Keratinocyte (primary cell): ENCODE data around the gene IP6K2. TPM values are rescaled to one million over a fixed set of nuclear protein-coding genes. Genes with fewer than 3 reads are reported as not detected.

ENCODE experiments used
- DNase-seq: peaks from one replicate; pipeline ENCODE4 v3.0.0-alpha.2; 2011; ENCODE audit warnings: low read depth, missing footprints, low spot score
- FAIRE-seq: peaks from 2 replicates; lab custom pipeline; 2011; peaks lifted over from hg19 to GRCh38; lab: Jason Lieb, UNC
- H2AFZ ChIP-seq: 2 replicates; pipeline ENCODE4 v1.6.0; 2012; ENCODE audit warnings: low read length, control low read depth, inconsistent platforms; ENCODE audit not compliant: control insufficient read depth
- H3K27ac ChIP-seq: 2 replicates; pipeline ENCODE4 v1.5.1; 2011; ENCODE audit warnings: low read length; ENCODE audit not compliant: control insufficient read depth, insufficient read depth
- H3K27me3 ChIP-seq: 3 replicates; pipeline ENCODE4 v1.6.0; 2011; ENCODE audit warnings: low read length; ENCODE audit not compliant: control insufficient read depth, insufficient read depth; ENCODE audit errors: extremely low read depth
- H3K36me3 ChIP-seq, 2 experiments: 2 replicates in 1 of 2; 3 replicates in 1 of 2; pipeline ENCODE4 v1.5.1; 2011; ENCODE audit warnings: low read length in 2 of 2, mild to moderate bottlenecking in 1 of 2; ENCODE audit not compliant: control insufficient read depth in 2 of 2, insufficient read depth in 2 of 2; ENCODE audit errors: extremely low read depth in 1 of 2
- H3K4me1 ChIP-seq: 3 replicates; pipeline ENCODE4 v1.5.1; 2011; ENCODE audit warnings: low read length; ENCODE audit not compliant: control insufficient read depth, insufficient read depth; ENCODE audit errors: extremely low read depth
- H3K4me2 ChIP-seq: 3 replicates; pipeline ENCODE4 v1.6.0; 2011; ENCODE audit warnings: low read depth, low read length; ENCODE audit not compliant: control insufficient read depth, insufficient read depth; ENCODE audit errors: extremely low read depth
- H3K4me3 ChIP-seq, 3 experiments: fragments of 200-600 bp in 1 of 3; sonication (generic) in 1 of 3; 2 replicates in 2 of 3; 3 replicates in 1 of 3; pipeline ENCODE4 v1.5.1; 2011 to 2016; ENCODE audit warnings: low read length in 3 of 3, mild to moderate bottlenecking in 3 of 3, control low read depth in 2 of 3, inconsistent platforms in 1 of 3, low read depth in 1 of 3, mixed read lengths in 1 of 3, mixed run types in 1 of 3, moderate library complexity in 1 of 3; ENCODE audit not compliant: control insufficient read depth in 2 of 3, insufficient read depth in 2 of 3; ENCODE audit errors: extremely low read depth in 1 of 3
- H3K79me2 ChIP-seq: 2 replicates; pipeline ENCODE4 v1.6.0; 2012; ENCODE audit warnings: low read length; ENCODE audit not compliant: control insufficient read depth, insufficient read depth
- H3K9ac ChIP-seq: 3 replicates; pipeline ENCODE4 v1.6.0; 2011; ENCODE audit warnings: low read length; ENCODE audit not compliant: control insufficient read depth, insufficient read depth; ENCODE audit errors: extremely low read depth
- H3K9me1 ChIP-seq: 3 replicates; pipeline ENCODE4 v1.6.0; 2011; ENCODE audit warnings: low read length; ENCODE audit not compliant: control insufficient read depth, insufficient read depth; ENCODE audit errors: extremely low read depth
- H3K9me3 ChIP-seq: 2 replicates; pipeline ENCODE4 v1.5.1; 2012; ENCODE audit warnings: low read depth, low read length; ENCODE audit not compliant: control insufficient read depth
- H4K20me1 ChIP-seq: 3 replicates; pipeline ENCODE4 v1.6.0; 2011; ENCODE audit warnings: low read length; ENCODE audit not compliant: control insufficient read depth, insufficient read depth; ENCODE audit errors: extremely low read depth
- EZH2 ChIP-seq: IDR thresholded peaks from one replicate; pipeline ENCODE4 v1.6.1; 2012; ENCODE audit warnings: inconsistent platforms, mild to moderate bottlenecking, low read length, moderate library complexity
- dilution Hi-C: fragments of 300-500 bp; cut with MboI; formaldehyde crosslinking; loops from one replicate; pipeline ENCODE4 v1.7.0; 2020; ENCODE audit warnings: low sequenced_read_pairs; ENCODE audit not compliant: extremely low pct_ligation_motif_present
- polyA plus RNA-seq, 5 experiments: library from polyadenylated mRNA; depleted of rRNA in 3 of 5; stranded (reverse) in 3 of 5; stranded (forward) in 1 of 5; unstranded in 1 of 5; fragments of >200 nt; gene quantifications; 1 replicate in 1 of 5; 2 replicates in 3 of 5; 3 replicates in 1 of 5; pipeline versions ENCODE4 v1.2.1 to v1.2.3, GENCODE V29; 2011 to 2012; ENCODE audit warnings: missing spikeins in 2 of 5, low read depth in 1 of 5, low replicate concordance in 1 of 5
- TF ChIP-seq, protein P1 (sequence below), 3 experiments: IDR thresholded peaks in 1 of 3; conservative IDR thresholded peaks in 1 of 3; optimal IDR thresholded peaks in 1 of 3; 2 replicates in 2 of 3; 3 replicates in 1 of 3; pipeline versions ENCODE3 to v1.5.1; 2011; ENCODE audit warnings: low read length in 3 of 3, mild to moderate bottlenecking in 3 of 3, moderate library complexity in 2 of 3, control low read depth in 1 of 3, inconsistent platforms in 1 of 3; ENCODE audit not compliant: insufficient read depth in 2 of 3; ENCODE audit errors: extremely low read depth in 1 of 3

IP6K2 gene
- polyA plus RNA-seq, 1 donor (not counting 4 experiments of a cell fraction or from before 2014, with no cell fraction given) = 110 TPM

DNA sequence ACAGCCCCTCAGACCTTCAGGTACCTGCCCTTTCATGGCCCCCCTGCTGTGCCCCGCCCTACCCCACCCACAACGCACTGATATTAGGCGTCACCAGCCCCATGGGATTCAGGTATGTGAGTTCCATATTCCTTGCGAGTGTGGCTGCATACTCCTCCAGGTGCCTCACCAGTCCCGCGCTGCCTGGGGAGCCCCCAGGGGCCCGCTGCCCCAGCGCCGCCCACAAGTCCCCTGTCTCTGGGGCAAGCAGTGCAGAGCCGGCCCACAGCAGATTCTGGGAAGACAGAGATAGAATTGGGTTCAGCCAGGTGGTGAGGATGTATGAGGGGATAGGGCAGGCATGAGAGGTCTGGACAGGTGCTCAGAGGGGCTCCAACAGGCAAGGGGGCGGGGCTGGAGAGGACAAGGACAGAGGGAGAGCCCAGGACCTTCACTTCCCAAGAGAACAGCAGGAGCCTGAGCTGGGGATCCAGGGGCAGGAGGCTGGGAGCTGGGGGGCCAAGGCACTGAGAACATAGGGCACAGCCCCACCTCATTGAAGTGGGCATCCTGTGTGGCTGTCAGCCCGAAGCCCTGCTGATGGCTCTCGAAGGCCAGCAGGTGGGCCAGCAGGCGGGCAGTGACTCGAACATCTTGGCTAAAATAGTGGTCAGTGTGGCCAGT is 68.7 kb downstream of the IP6K2 start:
- no peaks in the 10 kb centered on the region for H3K36me3 ChIP-seq
- no peaks in the 10 kb centered on the region for H3K4me1 ChIP-seq
- TF ChIP-seq, protein P1, sequence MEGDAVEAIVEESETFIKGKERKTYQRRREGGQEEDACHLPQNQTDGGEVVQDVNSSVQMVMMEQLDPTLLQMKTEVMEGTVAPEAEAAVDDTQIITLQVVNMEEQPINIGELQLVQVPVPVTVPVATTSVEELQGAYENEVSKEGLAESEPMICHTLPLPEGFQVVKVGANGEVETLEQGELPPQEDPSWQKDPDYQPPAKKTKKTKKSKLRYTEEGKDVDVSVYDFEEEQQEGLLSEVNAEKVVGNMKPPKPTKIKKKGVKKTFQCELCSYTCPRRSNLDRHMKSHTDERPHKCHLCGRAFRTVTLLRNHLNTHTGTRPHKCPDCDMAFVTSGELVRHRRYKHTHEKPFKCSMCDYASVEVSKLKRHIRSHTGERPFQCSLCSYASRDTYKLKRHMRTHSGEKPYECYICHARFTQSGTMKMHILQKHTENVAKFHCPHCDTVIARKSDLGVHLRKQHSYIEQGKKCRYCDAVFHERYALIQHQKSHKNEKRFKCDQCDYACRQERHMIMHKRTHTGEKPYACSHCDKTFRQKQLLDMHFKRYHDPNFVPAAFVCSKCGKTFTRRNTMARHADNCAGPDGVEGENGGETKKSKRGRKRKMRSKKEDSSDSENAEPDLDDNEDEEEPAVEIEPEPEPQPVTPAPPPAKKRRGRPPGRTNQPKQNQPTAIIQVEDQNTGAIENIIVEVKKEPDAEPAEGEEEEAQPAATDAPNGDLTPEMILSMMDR (optimal IDR thresholded peaks at IDR 0.05 in 1 of 3, IDR thresholded peaks at IDR 0.05 in 1 of 3, conservative IDR thresholded peaks at IDR 0.05 in 1 of 3; ENCODE audit: extremely low read depth in 1 of 3, insufficient read depth in 2 of 3, low read length in 3 of 3) = no peak
- TF ChIP-seq EZH2 = no peak
- H3K27ac ChIP-seq = no peak overlapping the region
- no peaks in the 10 kb centered on the region for H3K9me3 ChIP-seq
- H3K4me3 ChIP-seq = no peak overlapping the region
- H3K9me1 ChIP-seq = no peaks in the 10 kb centered on the region
- dilution Hi-C loops = no loop called here
- no peaks in the 10 kb centered on the region for H3K79me2 ChIP-seq
- H4K20me1 ChIP-seq = no peaks in the 10 kb centered on the region
- H2AFZ ChIP-seq = no peak overlapping the region
- no peak for FAIRE-seq
- peaks cover 4% of the 10 kb centered on the region for H3K27me3 ChIP-seq
- H3K4me2 ChIP-seq = no peak overlapping the region
- no peak for DNase-seq
- H3K9ac ChIP-seq = no peak overlapping the region

- peaks cover 4% of the 10 kb centered on the region for H3K27me3 ChIP-seq
- no peak for DNase-seq
- dilution Hi-C loops = no loop called here
These were observed 69.3 kb downstream of the IP6K2 start for GRCh38 chr3:48647714-48648113.

More at GRCh38 chr3:48647714-48648113, 69.3 kb downstream of the IP6K2 start:
- no peaks in the 10 kb centered on the region for H3K9me3 ChIP-seq
- no peaks in the 10 kb centered on the region for H3K9me1 ChIP-seq
- no peak for TF ChIP-seq EZH2
- TF ChIP-seq, protein P1 (optimal IDR thresholded peaks at IDR 0.05 in 1 of 3, IDR thresholded peaks at IDR 0.05 in 1 of 3, conservative IDR thresholded peaks at IDR 0.05 in 1 of 3; ENCODE audit: extremely low read depth in 1 of 3, insufficient read depth in 2 of 3, low read length in 3 of 3) = no peak
- H3K4me1 ChIP-seq = no peaks in the 10 kb centered on the region
- H3K4me2 ChIP-seq = no peak overlapping the region
- no peak overlapping the region for H2AFZ ChIP-seq
- no peak overlapping the region for H3K9ac ChIP-seq
- no peak for FAIRE-seq
- no peaks in the 10 kb centered on the region for H3K36me3 ChIP-seq
- no peaks in the 10 kb centered on the region for H3K79me2 ChIP-seq
- no peaks in the 10 kb centered on the region for H4K20me1 ChIP-seq
- H3K27ac ChIP-seq = no peak overlapping the region
- no peak overlapping the region for H3K4me3 ChIP-seq
